Hepatocyte (in vitro differentiated cells): Measurements from ENCODE around the gene NDUFS7. TPM values are rescaled to one million over a fixed set of nuclear protein-coding genes. Genes with fewer than 3 reads are reported as not detected.
A peak's percentile ranks its signal among the peaks of the same experiment; 100 is the strongest.

ENCODE experiments used
- DNase-seq: peaks from one replicate; pipeline ENCODE4 v3.0.0-alpha.2; 2016; ENCODE audit warnings: low spot score
- H2AFZ ChIP-seq: fragments of 200-600 bp; sonication (generic); 2 replicates; pipeline ENCODE4 v1.6.0; 2016; ENCODE audit warnings: antibody characterized with exemption, mild to moderate bottlenecking
- H3K27ac ChIP-seq: fragments of 200-600 bp; sonication (generic); 2 replicates; pipeline ENCODE4 v1.5.1; 2016; ENCODE audit warnings: mild to moderate bottlenecking
- H3K27me3 ChIP-seq: fragments of 200-600 bp; sonication (generic); 2 replicates; pipeline ENCODE4 v1.6.1; 2016
- H3K36me3 ChIP-seq: fragments of 200-600 bp; sonication (generic); replicated peaks from 2 replicates; pipeline ENCODE4 v1.5.1; 2016; ENCODE audit warnings: low read depth; ENCODE audit not compliant: insufficient read depth
- H3K4me1 ChIP-seq: fragments of 200-600 bp; sonication (generic); 2 replicates; pipeline ENCODE4 v1.5.1; 2016; ENCODE audit warnings: mild to moderate bottlenecking, moderate library complexity; ENCODE audit not compliant: insufficient read depth
- H3K4me2 ChIP-seq: fragments of 200-600 bp; sonication (generic); 2 replicates; pipeline ENCODE4 v1.6.0; 2016
- H3K4me3 ChIP-seq: fragments of 200-600 bp; sonication (generic); 2 replicates; pipeline ENCODE4 v1.5.1; 2016; ENCODE audit warnings: mild to moderate bottlenecking
- H3K79me2 ChIP-seq: fragments of 200-600 bp; sonication (generic); 2 replicates; pipeline ENCODE4 v1.6.0; 2017; ENCODE audit warnings: mild to moderate bottlenecking
- H3K9me2 ChIP-seq: fragments of 200-600 bp; sonication (generic); replicated peaks from 2 replicates; pipeline ENCODE4 v1.6.0; 2017; ENCODE audit warnings: mild to moderate bottlenecking; ENCODE audit not compliant: insufficient read depth
- H3K9me3 ChIP-seq: fragments of 200-600 bp; sonication (generic); 2 replicates; pipeline ENCODE4 v1.5.1; 2016; ENCODE audit warnings: low read depth, mild to moderate bottlenecking
- H4K20me1 ChIP-seq: fragments of 200-600 bp; sonication (generic); 2 replicates; pipeline ENCODE4 v1.6.0; 2016; ENCODE audit warnings: mild to moderate bottlenecking; ENCODE audit not compliant: insufficient read depth, poor library complexity, severe bottlenecking
- EZH2 ChIP-seq: fragments of 200-600 bp; sonication (generic); IDR thresholded peaks from 2 replicates; pipeline ENCODE4 v1.6.1; 2016; ENCODE audit warnings: antibody characterized with exemption, mild to moderate bottlenecking, borderline replicate concordance
- EZH2phosphoT487 ChIP-seq: fragments of 200-600 bp; sonication (generic); IDR thresholded peaks from one replicate; pipeline ENCODE4 v1.6.1; 2018; ENCODE audit warnings: antibody characterized with exemption, mild to moderate bottlenecking, low read depth, moderate library complexity; ENCODE audit not compliant: unreplicated experiment, severe bottlenecking
- WGBS: methylation state at CpG from one replicate; pipeline ENCODE4 v1.1.6; 2016; ENCODE audit warnings: low lambda C conversion rate; ENCODE audit errors: missing lambda C conversion rate; 5-methylcytosine and 5-hydroxymethylcytosine counted together
- polyA plus RNA-seq: library from polyadenylated mRNA; unstranded; fragments of >200 nt; fragmentation: Nextera tagmentation; extraction: Ambion mirVana; gene quantifications from 2 replicates; pipeline ENCODE4 v1.2.1, GENCODE V29; 2016
- total RNA-seq: library from RNA; depleted of rRNA; stranded (reverse); fragments of >200 nt; gene quantifications from 2 replicates; pipeline ENCODE4 v1.2.3, GENCODE V29; 2014
- TF ChIP-seq, protein P1 (sequence below): fragments of 200-600 bp; sonication (generic); IDR thresholded peaks from 2 replicates; pipeline ENCODE4 v1.5.1; 2016; ENCODE audit warnings: antibody characterized with exemption, mild to moderate bottlenecking; ENCODE audit not compliant: poor library complexity

The NDUFS7 gene
- total and polyA plus RNA-seq, 2 experiments from 2014 or later = 81.6 to 276 TPM

DNA sequence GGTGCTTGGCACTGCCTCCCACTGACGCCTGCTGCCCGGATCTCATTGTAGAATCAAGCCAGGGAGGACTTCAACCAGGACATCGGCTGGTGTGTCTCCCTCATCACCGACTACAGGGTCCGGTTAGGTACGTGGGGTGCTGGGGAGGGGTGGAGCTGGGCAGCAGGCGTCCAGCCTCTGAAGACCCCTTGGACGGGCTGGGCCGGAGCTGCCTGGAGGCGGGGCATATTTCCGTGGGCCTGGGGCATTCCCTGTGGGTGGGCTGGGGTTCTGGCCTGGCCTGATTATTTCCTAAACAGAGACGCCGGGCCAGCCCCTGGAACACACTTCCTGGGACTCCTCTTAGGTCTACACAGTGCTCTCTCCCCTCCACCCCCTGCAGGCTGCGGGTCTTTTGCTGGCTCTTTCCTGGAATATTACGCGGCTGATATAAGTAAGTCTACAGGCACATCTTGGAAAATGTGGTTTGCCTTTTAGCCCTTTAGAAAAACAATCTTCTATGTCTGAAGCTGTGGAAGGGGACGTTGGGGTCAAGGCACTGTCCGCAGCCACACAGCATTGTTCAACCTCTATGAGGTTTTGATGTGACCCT is 14.4 kb upstream of the NDUFS7 start:
- H3K9me2 ChIP-seq = no peaks in the 10 kb centered on the region
- TF ChIP-seq, protein P1, sequence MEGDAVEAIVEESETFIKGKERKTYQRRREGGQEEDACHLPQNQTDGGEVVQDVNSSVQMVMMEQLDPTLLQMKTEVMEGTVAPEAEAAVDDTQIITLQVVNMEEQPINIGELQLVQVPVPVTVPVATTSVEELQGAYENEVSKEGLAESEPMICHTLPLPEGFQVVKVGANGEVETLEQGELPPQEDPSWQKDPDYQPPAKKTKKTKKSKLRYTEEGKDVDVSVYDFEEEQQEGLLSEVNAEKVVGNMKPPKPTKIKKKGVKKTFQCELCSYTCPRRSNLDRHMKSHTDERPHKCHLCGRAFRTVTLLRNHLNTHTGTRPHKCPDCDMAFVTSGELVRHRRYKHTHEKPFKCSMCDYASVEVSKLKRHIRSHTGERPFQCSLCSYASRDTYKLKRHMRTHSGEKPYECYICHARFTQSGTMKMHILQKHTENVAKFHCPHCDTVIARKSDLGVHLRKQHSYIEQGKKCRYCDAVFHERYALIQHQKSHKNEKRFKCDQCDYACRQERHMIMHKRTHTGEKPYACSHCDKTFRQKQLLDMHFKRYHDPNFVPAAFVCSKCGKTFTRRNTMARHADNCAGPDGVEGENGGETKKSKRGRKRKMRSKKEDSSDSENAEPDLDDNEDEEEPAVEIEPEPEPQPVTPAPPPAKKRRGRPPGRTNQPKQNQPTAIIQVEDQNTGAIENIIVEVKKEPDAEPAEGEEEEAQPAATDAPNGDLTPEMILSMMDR = no peak
- H3K27me3 ChIP-seq = no peaks in the 10 kb centered on the region
- no peaks in the 10 kb centered on the region for H3K9me3 ChIP-seq
- H3K4me1 ChIP-seq = no peaks in the 10 kb centered on the region
- no peaks in the 10 kb centered on the region for H4K20me1 ChIP-seq
- no peak overlapping the region for H2AFZ ChIP-seq
- no peaks in the 10 kb centered on the region for H3K79me2 ChIP-seq
- no peak overlapping the region for H3K4me2 ChIP-seq
- DNase-seq = no peak
- no peak overlapping the region for H3K27ac ChIP-seq
- H3K4me3 ChIP-seq = no peak overlapping the region
- 96% methylated on average over 18 of the region's 18 CpGs for WGBS
- H3K36me3 ChIP-seq = peaks cover 3% of the 10 kb centered on the region

DNA sequence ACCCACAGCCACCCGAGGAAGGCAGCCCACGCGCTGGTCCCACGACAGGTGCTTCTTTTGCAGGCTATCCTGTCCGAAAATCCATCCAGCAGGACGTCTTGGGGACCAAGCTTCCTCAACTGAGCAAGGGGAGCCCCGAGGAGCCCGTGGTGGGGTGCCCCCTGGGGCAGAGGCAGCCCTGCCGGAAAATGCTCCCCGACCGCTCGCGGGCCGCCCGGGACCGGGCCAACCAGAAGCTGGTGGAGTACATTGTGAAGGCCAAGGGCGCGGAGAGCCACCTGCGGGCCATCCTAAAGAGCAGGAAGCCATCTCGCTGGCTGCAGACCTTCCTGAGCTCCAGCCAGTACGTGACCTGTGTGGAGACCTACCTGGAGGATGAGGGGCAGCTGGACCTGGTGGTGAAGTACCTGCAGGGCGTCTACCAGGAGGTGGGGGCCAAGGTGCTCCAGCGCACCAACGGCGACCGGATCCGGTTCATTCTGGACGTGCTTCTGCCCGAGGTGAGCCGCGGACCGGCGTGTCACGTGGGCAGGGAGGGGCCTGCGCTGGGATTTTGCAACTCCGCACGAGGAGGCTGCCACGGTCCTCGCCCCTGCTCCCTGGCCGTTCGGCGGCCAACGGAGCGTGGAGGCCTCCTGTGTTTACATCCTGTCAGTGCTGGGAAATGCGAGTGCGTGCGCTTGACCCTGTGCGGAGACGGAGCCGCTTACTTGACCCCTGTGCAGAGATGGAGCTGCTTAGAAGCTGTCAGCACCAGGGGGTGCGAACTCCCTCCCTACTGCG is 12.9 kb upstream of the NDUFS7 start:
- Histone ChIP-seq H3K9me2 (no peaks in the 10 kb centered on the region), H3K79me2 (no peaks in the 10 kb centered on the region), H3K4me2 (no peak overlapping the region), H2AFZ (no peak overlapping the region), H3K4me3 (no peak overlapping the region), H3K36me3 (peaks cover 3% of the 10 kb centered on the region), H3K27me3 (no peaks in the 10 kb centered on the region), H4K20me1 (no peaks in the 10 kb centered on the region), H3K9me3 (no peaks in the 10 kb centered on the region), H3K4me1 (no peaks in the 10 kb centered on the region), H3K27ac (no peak overlapping the region)
- no peak for DNase-seq
- 96% methylated on average over 44 of the region's 52 CpGs for WGBS
- TF ChIP-seq EZH2 = no peak

GRCh38 chr19:1373042-1373533 is 10.6 kb upstream of the NDUFS7 start:
- no peak overlapping the region for H3K27ac ChIP-seq
- H3K4me1 ChIP-seq = no peaks in the 10 kb centered on the region
- H3K27me3 ChIP-seq = no peaks in the 10 kb centered on the region
- H3K4me2 ChIP-seq = no peak overlapping the region
- no peak overlapping the region for H2AFZ ChIP-seq
- H3K36me3 ChIP-seq = peaks cover 3% of the 10 kb centered on the region
- H4K20me1 ChIP-seq = no peaks in the 10 kb centered on the region
- TF ChIP-seq EZH2phosphoT487 (no peak), EZH2 (no peak)
- no peak overlapping the region for H3K4me3 ChIP-seq
- H3K79me2 ChIP-seq = no peaks in the 10 kb centered on the region
- 94% methylated on average over 20 of the region's 20 CpGs for WGBS
- no peak for DNase-seq
- H3K9me3 ChIP-seq = no peaks in the 10 kb centered on the region
- H3K9me2 ChIP-seq = no peaks in the 10 kb centered on the region

DNA sequence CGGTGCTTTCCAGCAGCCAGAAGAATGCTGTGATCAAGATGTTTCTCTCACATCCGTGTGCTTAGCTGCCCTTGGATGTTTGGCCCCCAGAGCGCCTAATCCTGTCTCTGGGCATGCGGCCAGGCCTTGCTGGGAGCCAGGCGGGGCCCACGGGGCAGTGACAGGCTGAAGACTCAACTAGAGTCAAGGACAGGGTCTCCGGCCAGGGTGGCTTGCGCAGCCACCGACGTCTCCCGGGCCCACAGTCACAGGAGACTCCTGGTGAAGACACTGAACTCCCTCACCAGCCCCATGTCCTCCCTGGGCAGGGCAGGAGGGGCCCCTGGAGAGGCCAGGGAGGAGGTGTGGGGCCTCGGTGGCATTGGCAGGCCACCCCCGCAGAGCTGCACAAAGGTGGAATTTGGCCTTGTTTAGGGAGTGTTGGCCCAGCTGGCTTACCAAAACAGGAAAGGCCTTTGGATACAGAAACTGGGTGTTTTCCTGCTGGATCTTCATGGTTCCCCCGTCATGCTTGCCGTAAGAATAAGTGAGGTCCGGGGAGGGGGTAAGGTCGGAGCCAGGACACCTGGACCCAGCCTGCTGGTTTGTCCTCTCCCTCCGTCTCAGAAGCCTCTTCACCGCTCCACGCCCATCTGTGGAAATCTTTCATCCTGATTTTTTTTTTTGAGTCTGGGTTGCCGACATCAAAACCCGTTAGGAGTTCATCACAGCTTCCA is 10.0 kb upstream of the NDUFS7 start:
- Histone ChIP-seq H3K9me3 (no peaks in the 10 kb centered on the region), H3K9me2 (no peaks in the 10 kb centered on the region), H3K79me2 (no peaks in the 10 kb centered on the region), H3K4me2 (no peak overlapping the region), H2AFZ (no peak overlapping the region), H4K20me1 (no peaks in the 10 kb centered on the region), H3K27ac (no peak overlapping the region), H3K36me3 (peaks cover 3% of the 10 kb centered on the region), H3K4me3 (no peak overlapping the region), H3K27me3 (no peaks in the 10 kb centered on the region), H3K4me1 (no peaks in the 10 kb centered on the region)
- WGBS = 85% methylated on average over 22 of the region's 22 CpGs
- TF ChIP-seq EZH2 (no peak), EZH2phosphoT487 (no peak)
- TF ChIP-seq, protein P1 = no peak
- DNase-seq = peak; percentile 53
